Measurements from ENCODE around the gene ZNF593OS. TPM values are rescaled to one million over a fixed set of nuclear protein-coding genes. Genes with fewer than 3 reads are reported as not detected.

ZNF593OS gene
- polyA plus RNA-seq, 2 donors, result 0.12 to 0.22 TPM

- peaks cover 0 to 11% of the 10 kb centered on the region in 2 donors for H3K4me1 ChIP-seq (ENCODE audit: control insufficient read depth in 2 of 2, insufficient read depth in 2 of 2, low read length in 1 of 2)
- H3K27ac ChIP-seq (ENCODE audit: low read depth in 2 of 2, low read length in 1 of 2), result peak overlapping the region in 1 of 2 donors; percentile 87
- no peaks in the 10 kb centered on the region for H3K9me3 ChIP-seq (ENCODE audit: control insufficient read depth in 2 of 2, insufficient read depth in 1 of 2, low read depth in 1 of 2, low read length in 1 of 2)
- peak overlapping the region; percentile 80 to 94 for H3K4me3 ChIP-seq (ENCODE audit: low read depth in 1 of 2, low read length in 2 of 2)
- no peaks in the 10 kb centered on the region for H3K27me3 ChIP-seq (ENCODE audit: control insufficient read depth in 1 of 2, insufficient read depth in 2 of 2, low read length in 2 of 2)
- WGBS, 2 donors, result 57 to 61% methylated on average over 9 of the region's 9 CpGs
- H3K36me3 ChIP-seq (ENCODE audit: control insufficient read depth in 2 of 2, insufficient read depth in 2 of 2, low read length in 1 of 2), result peaks cover 0 to 3% of the 10 kb centered on the region in 2 donors
These were observed 1.2 kb downstream of the ZNF593OS start for GRCh38 chr1:26170472-26170821.

- Histone ChIP-seq H3K27ac (ENCODE audit: low read depth in 2 of 2, low read length in 1 of 2) (peak within 1 kb of the TSS; percentile 63 to 87), H3K9me3 (ENCODE audit: control insufficient read depth in 2 of 2, insufficient read depth in 1 of 2, low read depth in 1 of 2, low read length in 1 of 2) (no peaks in the 10 kb centered on the region), H3K4me3 (ENCODE audit: low read depth in 1 of 2, low read length in 2 of 2) (peak within 1 kb of the TSS; percentile 80 to 94), H3K4me1 (ENCODE audit: control insufficient read depth in 2 of 2, insufficient read depth in 2 of 2, low read length in 1 of 2) (peaks cover 0 to 11% of the 10 kb centered on the region in 2 donors), H3K36me3 (ENCODE audit: control insufficient read depth in 2 of 2, insufficient read depth in 2 of 2, low read length in 1 of 2) (peaks cover 0 to 3% of the 10 kb centered on the region in 2 donors), H3K27me3 (ENCODE audit: control insufficient read depth in 1 of 2, insufficient read depth in 2 of 2, low read length in 2 of 2) (no peaks in the 10 kb centered on the region)
- WGBS, 2 donors, result 1 to 2% methylated on average over 64 to 76 of the region's 76 CpGs
These were observed 1.8 kb downstream of the ZNF593OS start, which contains the start of gene ZNF593 for GRCh38 chr1:26169669-26170471. Gene ZNF593 (plus strand): TSS chr1:26169908. CDS start chr1:26169984, 76 bp downstream.

- 63 to 65% methylated on average over 4 of the region's 4 CpGs for WGBS, 2 donors
- Histone ChIP-seq H3K9me3 (ENCODE audit: control insufficient read depth in 2 of 2, insufficient read depth in 1 of 2, low read depth in 1 of 2, low read length in 1 of 2) (no peaks in the 10 kb centered on the region), H3K27me3 (ENCODE audit: control insufficient read depth in 1 of 2, insufficient read depth in 2 of 2, low read length in 2 of 2) (no peaks in the 10 kb centered on the region), H3K4me3 (ENCODE audit: low read depth in 1 of 2, low read length in 2 of 2) (no peak overlapping the region), H3K27ac (ENCODE audit: low read depth in 2 of 2, low read length in 1 of 2) (peak overlapping the region in 1 of 2 donors; percentile 38), H3K36me3 (ENCODE audit: control insufficient read depth in 2 of 2, insufficient read depth in 2 of 2, low read length in 1 of 2) (peaks cover 0 to 3% of the 10 kb centered on the region in 2 donors), H3K4me1 (ENCODE audit: control insufficient read depth in 2 of 2, insufficient read depth in 2 of 2, low read length in 1 of 2) (peaks cover 0 to 11% of the 10 kb centered on the region in 2 donors)
These were observed 2.5 kb downstream of the ZNF593OS start for GRCh38 chr1:26169198-26169554.

- Histone ChIP-seq H3K4me3 (ENCODE audit: low read depth in 1 of 2, low read length in 2 of 2) (peak within 1 kb of the TSS; percentile 80 to 94), H3K4me1 (ENCODE audit: control insufficient read depth in 2 of 2, insufficient read depth in 2 of 2, low read length in 1 of 2) (peaks cover 0 to 12% of the 10 kb centered on the region in 2 donors), H3K27ac (ENCODE audit: low read depth in 2 of 2, low read length in 1 of 2) (peak within 1 kb of the TSS; percentile 63 to 87), H3K9me3 (ENCODE audit: control insufficient read depth in 2 of 2, insufficient read depth in 1 of 2, low read depth in 1 of 2, low read length in 1 of 2) (no peaks in the 10 kb centered on the region), H3K27me3 (ENCODE audit: control insufficient read depth in 1 of 2, insufficient read depth in 2 of 2, low read length in 2 of 2) (no peaks in the 10 kb centered on the region), H3K36me3 (ENCODE audit: control insufficient read depth in 2 of 2, insufficient read depth in 2 of 2, low read length in 1 of 2) (peaks cover 0 to 3% of the 10 kb centered on the region in 2 donors)
- WGBS, 2 donors, result 65% methylated on average over 5 of the region's 5 CpGs
These were observed 3.0 kb downstream of the ZNF593OS start, which contains the start of gene C1orf232 for GRCh38 chr1:26168410-26169197. Gene C1orf232 (minus strand): TSS chr1:26168963. CDS start chr1:26168499, 464 bp downstream.

GRCh38 chr1:26166719-26167281, 4.8 kb downstream of the ZNF593OS start:
- Histone ChIP-seq H3K4me1 (ENCODE audit: control insufficient read depth in 2 of 2, insufficient read depth in 2 of 2, low read length in 1 of 2) (peaks cover 0 to 18% of the 10 kb centered on the region in 2 donors), H3K36me3 (ENCODE audit: control insufficient read depth in 2 of 2, insufficient read depth in 2 of 2, low read length in 1 of 2) (peaks cover 0 to 3% of the 10 kb centered on the region in 2 donors)
- WGBS, 2 donors, result 72 to 74% methylated on average over 4 of the region's 4 CpGs

GRCh38 chr1:26164861-26165842, 6.5 kb downstream of the ZNF593OS start:
- H3K4me1 ChIP-seq (ENCODE audit: control insufficient read depth in 2 of 2, insufficient read depth in 2 of 2, low read length in 1 of 2), result peaks cover 0 to 15% of the 10 kb centered on the region in 2 donors
- no peaks in the 10 kb centered on the region for H3K36me3 ChIP-seq (ENCODE audit: control insufficient read depth in 2 of 2, insufficient read depth in 2 of 2, low read length in 1 of 2)
- no peak overlapping the region for H3K27ac ChIP-seq (ENCODE audit: low read depth in 2 of 2, low read length in 1 of 2)
- H3K27me3 ChIP-seq (ENCODE audit: control insufficient read depth in 1 of 2, insufficient read depth in 2 of 2, low read length in 2 of 2), result no peaks in the 10 kb centered on the region
- H3K4me3 ChIP-seq (ENCODE audit: low read depth in 1 of 2, low read length in 2 of 2), result no peak overlapping the region
- H3K9me3 ChIP-seq (ENCODE audit: control insufficient read depth in 2 of 2, insufficient read depth in 1 of 2, low read depth in 1 of 2, low read length in 1 of 2), result no peaks in the 10 kb centered on the region
- WGBS, 2 donors, result 69 to 72% methylated on average over 19 of the region's 19 CpGs

More at GRCh38 chr1:26166719-26167281, 4.8 kb downstream of the ZNF593OS start:
- Histone ChIP-seq H3K9me3 (ENCODE audit: control insufficient read depth in 2 of 2, insufficient read depth in 1 of 2, low read depth in 1 of 2, low read length in 1 of 2) (no peaks in the 10 kb centered on the region), H3K27me3 (ENCODE audit: control insufficient read depth in 1 of 2, insufficient read depth in 2 of 2, low read length in 2 of 2) (no peaks in the 10 kb centered on the region), H3K4me3 (ENCODE audit: low read depth in 1 of 2, low read length in 2 of 2) (no peak overlapping the region), H3K27ac (ENCODE audit: low read depth in 2 of 2, low read length in 1 of 2) (no peak overlapping the region)

GRCh38 chr1:26164036-26164860, 7.4 kb downstream of the ZNF593OS start:
- no peaks in the 10 kb centered on the region for H3K27me3 ChIP-seq (ENCODE audit: control insufficient read depth in 1 of 2, insufficient read depth in 2 of 2, low read length in 2 of 2)
- no peaks in the 10 kb centered on the region for H3K9me3 ChIP-seq (ENCODE audit: control insufficient read depth in 2 of 2, insufficient read depth in 1 of 2, low read depth in 1 of 2, low read length in 1 of 2)
- peak overlapping the region; percentile 29 to 44 for H3K4me3 ChIP-seq (ENCODE audit: low read depth in 1 of 2, low read length in 2 of 2)
- 10 to 11% methylated on average over 53 to 72 of the region's 72 CpGs for WGBS, 2 donors
- peaks cover 0 to 15% of the 10 kb centered on the region in 2 donors for H3K4me1 ChIP-seq (ENCODE audit: control insufficient read depth in 2 of 2, insufficient read depth in 2 of 2, low read length in 1 of 2)
- H3K36me3 ChIP-seq (ENCODE audit: control insufficient read depth in 2 of 2, insufficient read depth in 2 of 2, low read length in 1 of 2), result no peaks in the 10 kb centered on the region
- no peak overlapping the region for H3K27ac ChIP-seq (ENCODE audit: low read depth in 2 of 2, low read length in 1 of 2)

- WGBS, 2 donors, result 58 to 69% methylated on average over 9 of the region's 9 CpGs
- Histone ChIP-seq H3K27ac (ENCODE audit: low read depth in 2 of 2, low read length in 1 of 2) (no peak overlapping the region), H3K4me3 (ENCODE audit: low read depth in 1 of 2, low read length in 2 of 2) (peak overlapping the region in 1 of 2 donors; percentile 29)
These were observed 8.0 kb downstream of the ZNF593OS start for GRCh38 chr1:26163684-26164035.

More at GRCh38 chr1:26163684-26164035, 8.0 kb downstream of the ZNF593OS start:
- Histone ChIP-seq H3K9me3 (ENCODE audit: control insufficient read depth in 2 of 2, insufficient read depth in 1 of 2, low read depth in 1 of 2, low read length in 1 of 2) (no peaks in the 10 kb centered on the region), H3K36me3 (ENCODE audit: control insufficient read depth in 2 of 2, insufficient read depth in 2 of 2, low read length in 1 of 2) (no peaks in the 10 kb centered on the region), H3K27me3 (ENCODE audit: control insufficient read depth in 1 of 2, insufficient read depth in 2 of 2, low read length in 2 of 2) (no peaks in the 10 kb centered on the region), H3K4me1 (ENCODE audit: control insufficient read depth in 2 of 2, insufficient read depth in 2 of 2, low read length in 1 of 2) (peaks cover 0 to 16% of the 10 kb centered on the region in 2 donors)
